WTC11 (cell line): ENCODE data around the gene CD2BP2. TPM values are rescaled to one million over a fixed set of nuclear protein-coding genes. Genes with fewer than 3 reads are reported as not detected.
A peak's percentile ranks its signal among the peaks of the same experiment; 100 is the strongest.

Experiments used
- ATF2 ChIP-seq: sonication (generic); formaldehyde crosslinking; IDR thresholded peaks from 2 replicates; pipeline ENCODE4 v1.8.1; 2022; ENCODE audit warnings: low read depth, missing genetic modification reagents, borderline replicate concordance
- CBFB ChIP-seq: sonication (generic); formaldehyde crosslinking; IDR thresholded peaks from 2 replicates; pipeline ENCODE4 v1.8.1; 2022; ENCODE audit warnings: mild to moderate bottlenecking, low read depth, missing genetic modification reagents
- CREB1 ChIP-seq: sonication (generic); formaldehyde crosslinking; IDR thresholded peaks from 2 replicates; pipeline ENCODE4 v1.8.0; 2023; ENCODE audit warnings: mild to moderate bottlenecking, missing genetic modification reagents
- E2F5 ChIP-seq: sonication (generic); formaldehyde crosslinking; IDR thresholded peaks from 2 replicates; pipeline ENCODE4 v1.8.1; 2022; ENCODE audit warnings: mild to moderate bottlenecking, moderate library complexity, missing genetic modification reagents
- ESRRA ChIP-seq: sonication (generic); formaldehyde crosslinking; IDR thresholded peaks from 2 replicates; pipeline ENCODE4 v1.8.1; 2022; ENCODE audit warnings: mild to moderate bottlenecking, missing genetic modification reagents, borderline replicate concordance
- ETV6 ChIP-seq: sonication (generic); formaldehyde crosslinking; IDR thresholded peaks from 2 replicates; pipeline ENCODE4 v1.8.1; 2022; ENCODE audit warnings: mild to moderate bottlenecking, missing genetic modification reagents
- FOXP1 ChIP-seq: sonication (generic); formaldehyde crosslinking; IDR thresholded peaks from 2 replicates; pipeline ENCODE4 v1.8.0; 2022; ENCODE audit warnings: missing genetic modification reagents, mild to moderate bottlenecking, moderate library complexity, borderline replicate concordance
- MLX ChIP-seq: sonication (generic); formaldehyde crosslinking; IDR thresholded peaks from 2 replicates; pipeline ENCODE4 v1.8.1; 2023; ENCODE audit warnings: mild to moderate bottlenecking, missing genetic modification reagents, moderate library complexity
- NR2C2 ChIP-seq: sonication (generic); formaldehyde crosslinking; IDR thresholded peaks from 2 replicates; pipeline ENCODE4 v1.8.0; 2022; ENCODE audit warnings: mild to moderate bottlenecking, missing genetic modification reagents
- PREB ChIP-seq: sonication (generic); formaldehyde crosslinking; IDR thresholded peaks from 2 replicates; pipeline ENCODE4 v1.8.1; 2022; ENCODE audit warnings: mild to moderate bottlenecking, missing genetic modification reagents, moderate library complexity, borderline replicate concordance
- RELA ChIP-seq: sonication (generic); formaldehyde crosslinking; IDR thresholded peaks from 2 replicates; pipeline ENCODE4 v1.8.1; 2022; ENCODE audit warnings: missing genetic modification reagents, mild to moderate bottlenecking, borderline replicate concordance
- SMAD3 ChIP-seq: sonication (generic); formaldehyde crosslinking; IDR thresholded peaks from 2 replicates; pipeline ENCODE4 v1.8.0; 2022; ENCODE audit warnings: missing genetic modification reagents, mild to moderate bottlenecking, borderline replicate concordance
- STAT6 ChIP-seq: sonication (generic); formaldehyde crosslinking; conservative IDR thresholded peaks from 2 replicates; pipeline ENCODE4 v1.8.1; 2023; ENCODE audit warnings: mild to moderate bottlenecking, low read depth, missing genetic modification reagents, moderate library complexity
- TCF7 ChIP-seq: sonication (generic); formaldehyde crosslinking; IDR thresholded peaks from 2 replicates; pipeline ENCODE4 v1.8.0; 2022; ENCODE audit warnings: mild to moderate bottlenecking, low read depth, missing genetic modification reagents, moderate library complexity
- TEAD4 ChIP-seq: sonication (generic); formaldehyde crosslinking; IDR thresholded peaks from 2 replicates; pipeline ENCODE4 v1.8.0; 2022; ENCODE audit warnings: mild to moderate bottlenecking, missing genetic modification reagents
- USF1 ChIP-seq: sonication (generic); formaldehyde crosslinking; IDR thresholded peaks from 2 replicates; pipeline ENCODE4 v1.8.0; 2022; ENCODE audit warnings: mild to moderate bottlenecking, missing genetic modification reagents
- USF2 ChIP-seq: sonication (generic); formaldehyde crosslinking; IDR thresholded peaks from 2 replicates; pipeline ENCODE4 v1.8.1; 2023; ENCODE audit warnings: mild to moderate bottlenecking, missing genetic modification reagents, moderate library complexity
- ZNF317 ChIP-seq: sonication (generic); formaldehyde crosslinking; IDR thresholded peaks from 2 replicates; pipeline ENCODE4 v1.8.1; 2023; ENCODE audit warnings: low read depth, mild to moderate bottlenecking, moderate library complexity, missing genetic modification reagents, borderline replicate concordance
- ZNF425 ChIP-seq: fragments of 250-450 bp; sonication (Bioruptor Pico); conservative IDR thresholded peaks from 2 replicates; pipeline ENCODE4 v1.9.0; 2021; ENCODE audit warnings: mild to moderate bottlenecking
- ZNF532 ChIP-seq: fragments of 250-450 bp; sonication (Bioruptor Pico); IDR thresholded peaks from 2 replicates; pipeline ENCODE4 v1.9.0; 2021; ENCODE audit warnings: mild to moderate bottlenecking, borderline replicate concordance
- ZNF671 ChIP-seq: fragments of 250-450 bp; sonication (Bioruptor Pico); IDR thresholded peaks from 2 replicates; pipeline ENCODE4 v1.8.0; 2021; ENCODE audit warnings: mild to moderate bottlenecking
- total RNA-seq: library from RNA; stranded (reverse); gene quantifications from 3 replicates; pipeline ENCODE4 v1.2.3, GENCODE V29; 2021

The CD2BP2 gene
- total RNA-seq, 1 experiment from 2014 or later: 56.6 TPM

GRCh38 chr16:30355144-30355953 is at the start of gene CD2BP2 (continued):
- TF ChIP-seq USF2 (peak; percentile 93), USF1 (CRISPR knock-in tag) (peak; percentile 91), CBFB (CRISPR knock-in tag) (no peak), TCF7 (CRISPR knock-in tag) (no peak), ETV6 (CRISPR knock-in tag) (peak; percentile 80; the same call in 1 of the 2 replicates), ZNF532 (CRISPR knock-in tag) (no peak), PREB (CRISPR knock-in tag) (peak; percentile 67; the same call in 1 of the 2 replicates), NR2C2 (CRISPR knock-in tag) (peak; percentile 89), CREB1 (CRISPR knock-in tag) (no peak), FOXP1 (CRISPR knock-in tag) (no peak; the same call in 1 of the 2 replicates), ZNF671 (CRISPR knock-in tag) (no peak), ESRRA (no peak), MLX (CRISPR knock-in tag) (no peak), E2F5 (CRISPR knock-in tag) (0 out of 2 replicates have a peak, but pooled peaks have one; percentile 21), STAT6 (CRISPR knock-in tag) (no peak), SMAD3 (0 out of 2 replicates have a peak, but pooled peaks have one; percentile 19), ATF2 (CRISPR knock-in tag) (no peak), RELA (CRISPR knock-in tag) (no peak), TEAD4 (no peak), ZNF425 (CRISPR knock-in tag) (no peak; the same call in 1 of the 2 replicates), ZNF317 (CRISPR knock-in tag) (no peak)
